OCI-LY1 (cell line): ENCODE measurements around the gene BRIP1.

ENCODE experiments used
- CTCF ChIP-seq: fragments of 200-600 bp; sonication (generic), shearing (Covaris generic); IDR thresholded peaks from 2 replicates; pipeline ENCODE4 v1.5.1; 2017; ENCODE audit warnings: mild to moderate bottlenecking, antibody characterized with exemption, low read length, moderate library complexity, mixed read lengths
- EZH2 ChIP-seq: fragments of 200-600 bp; sonication (generic), shearing (Covaris generic); IDR thresholded peaks from 2 replicates; pipeline ENCODE4 v1.8.0; 2017; ENCODE audit warnings: borderline replicate concordance, mixed run types, mild to moderate bottlenecking, antibody characterized with exemption, low read length, moderate library complexity, mixed read lengths

- TF ChIP-seq CTCF (no peak), EZH2 (no peak)
These were observed 230.5 kb downstream of the BRIP1 start for GRCh38 chr17:61632826-61633225.
